GF-D8 (cell line): ENCODE data around the gene FOSB.
A peak's percentile ranks its signal among the peaks of the same experiment; 100 is the strongest.
"Not testable (repeated sequence)": the region's sequence is repeated elsewhere in the genome, so short reads cannot be mapped to it uniquely, and the experiment has no call there.

ENCODE experiments used
- DNase-seq: peaks from one replicate; lab custom pipeline; 2025; lab: John Stamatoyannopoulos, UW

Gene FOSB

GRCh38 chr19:45467456-45468158 is at the start of gene FOSB:
Gene FOSB, plus strand, starts transcription at chr19:45467996. Its CDS starts 591 bp downstream, at chr19:45468587.
- DNase-seq, result peak; percentile 80

- DNase-seq, result peak; percentile 49
These were observed 49.0 kb upstream of the FOSB start for GRCh38 chr19:45418802-45419201.

GRCh38 chr19:45419396-45419795 is 48.4 kb upstream of the FOSB start:
- DNase-seq, result peak; percentile 62

DNA sequence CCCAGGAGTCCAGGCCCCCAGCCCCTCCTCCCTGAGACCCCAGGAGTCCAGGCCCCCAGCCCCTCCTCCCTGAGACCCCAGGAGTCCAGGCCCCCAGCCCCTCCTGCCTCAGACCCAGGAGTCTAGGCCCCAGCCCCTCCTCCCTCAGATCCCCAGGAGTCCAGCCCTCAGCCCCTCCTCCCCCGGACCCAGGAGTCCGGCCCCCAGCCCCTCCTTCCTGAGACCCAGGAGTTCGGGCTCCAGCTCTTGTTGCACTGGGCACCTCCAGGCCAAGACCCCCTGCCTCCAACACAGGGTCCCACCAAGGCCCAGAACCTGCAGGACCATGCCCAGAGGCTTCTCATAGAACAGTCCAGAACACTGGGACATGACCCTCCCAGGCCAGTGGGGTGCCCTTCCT is 47.9 kb upstream of the FOSB start:
- DNase-seq, result no peak

GRCh38 chr19:45420356-45420755 is 47.4 kb upstream of the FOSB start:
- DNase-seq, result no peak

GRCh38 chr19:45420871-45421270 is 46.9 kb upstream of the FOSB start:
- no peak for DNase-seq

- no peak for DNase-seq
These were observed 45.8 kb upstream of the FOSB start for GRCh38 chr19:45421947-45422498.

DNA sequence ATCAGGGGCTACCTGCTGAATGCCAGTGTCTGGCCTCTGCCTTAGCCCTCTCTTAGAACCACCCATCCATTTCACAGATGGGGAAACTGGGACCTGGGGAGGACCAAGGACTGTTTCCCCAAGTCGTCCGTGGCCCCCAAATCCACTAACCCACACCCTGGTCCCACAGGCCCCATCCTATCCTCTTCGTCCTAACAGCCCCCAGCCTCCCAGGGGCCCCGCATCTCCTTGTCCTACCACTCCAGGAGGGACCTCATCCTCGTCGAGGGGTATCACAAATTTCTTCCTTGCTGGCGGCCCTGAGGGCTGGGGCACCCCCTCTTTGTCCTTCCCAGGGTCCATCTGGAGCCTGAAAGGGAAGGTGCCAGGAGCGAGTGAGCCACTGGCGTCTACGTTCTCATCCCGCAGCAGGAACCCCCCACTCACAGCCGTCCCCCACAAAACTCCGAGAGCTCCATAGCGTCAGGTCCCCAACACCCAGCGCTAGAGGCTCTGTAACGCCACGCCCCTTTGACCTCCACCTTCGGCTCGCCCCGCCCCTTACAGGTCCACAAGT is 44.7 kb upstream of the FOSB start:
- no peak for DNase-seq

- DNase-seq, result peak; percentile 85
These were observed 44.1 kb upstream of the FOSB start, which contains the start of gene ERCC1 for GRCh38 chr19:45423589-45424190. Gene ERCC1, minus strand, starts transcription at chr19:45423917. Its CDS starts 543 bp downstream, at chr19:45423374.

GRCh38 chr19:45424191-45425058 is 43.4 kb upstream of the FOSB start:
- DNase-seq, result peak; percentile 52

DNA sequence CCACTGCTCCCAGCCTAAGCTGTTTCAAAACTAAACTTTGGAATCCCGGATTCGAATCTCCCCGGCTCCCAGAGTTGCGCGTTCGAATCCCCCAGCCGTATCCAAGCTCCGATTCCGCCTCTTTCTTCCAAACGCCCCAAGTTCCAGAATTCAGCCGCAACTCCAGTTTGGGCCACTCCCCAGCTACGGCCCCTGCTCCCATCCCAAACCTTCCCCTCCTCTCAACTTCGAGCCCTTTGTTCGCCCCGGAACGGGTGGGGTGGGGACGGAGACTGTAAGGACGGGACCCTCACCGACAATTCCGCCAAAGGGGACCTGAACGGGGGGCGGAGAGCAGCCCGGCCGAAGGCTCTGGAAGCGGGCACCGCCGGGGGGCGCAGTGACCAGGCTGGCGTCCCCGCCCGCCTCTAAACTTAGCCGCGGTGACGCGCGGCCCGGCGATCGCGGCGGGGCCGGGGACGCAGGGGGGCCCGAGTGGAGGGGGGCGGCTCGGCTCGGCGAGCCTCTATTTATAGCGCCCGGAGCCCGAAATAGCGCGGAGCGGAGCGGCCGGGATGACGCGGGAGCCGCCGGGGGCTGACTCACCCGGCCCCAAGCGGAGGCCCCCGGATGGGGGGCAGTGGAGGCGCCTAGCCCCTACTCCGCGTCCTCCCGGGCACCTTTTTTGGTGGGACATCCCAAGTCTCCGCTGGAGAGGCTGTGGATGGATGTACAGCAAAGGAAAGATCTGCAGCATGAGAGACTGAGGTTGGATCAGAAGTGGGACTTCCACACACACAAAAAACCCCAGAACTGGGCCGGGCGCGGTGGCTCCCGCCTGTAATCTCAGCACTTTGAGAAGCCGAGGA is 39.2 kb upstream of the FOSB start:
- DNase-seq, result no peak

GRCh38 chr19:45429896-45430295 is 37.9 kb upstream of the FOSB start:
- DNase-seq, result not testable (repeated sequence)

GRCh38 chr19:45431008-45431407 is 36.8 kb upstream of the FOSB start:
- peak; percentile 56 for DNase-seq

GRCh38 chr19:45432543-45432942 is 35.3 kb upstream of the FOSB start:
- not testable (repeated sequence) for DNase-seq

GRCh38 chr19:45437328-45437727 is 30.5 kb upstream of the FOSB start:
- no peak for DNase-seq

GRCh38 chr19:45439190-45439568 is 28.6 kb upstream of the FOSB start:
- no peak for DNase-seq

- DNase-seq, result peak; percentile 19
These were observed 28.1 kb upstream of the FOSB start for GRCh38 chr19:45439569-45440258.

DNA sequence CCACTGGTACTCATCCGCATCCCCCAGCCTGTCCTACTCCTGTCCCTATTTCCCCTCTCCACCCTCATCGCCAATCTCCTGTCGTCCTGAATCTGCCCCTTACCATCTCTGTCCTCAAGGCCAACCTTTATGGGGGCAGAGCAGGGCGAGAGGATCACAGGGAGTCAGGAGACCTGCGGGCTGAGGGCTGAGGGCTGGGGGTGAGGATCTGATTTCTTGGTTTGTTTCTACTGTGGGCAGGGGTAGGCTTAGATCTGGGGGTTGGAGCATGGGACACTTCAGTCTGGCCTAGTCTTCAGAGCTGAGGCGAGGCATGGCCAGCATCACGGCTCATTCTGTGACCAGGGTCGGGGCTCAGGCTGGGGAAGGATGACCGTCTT is 27.5 kb upstream of the FOSB start:
- DNase-seq, result no peak

- DNase-seq, result no peak
These were observed 26.7 kb upstream of the FOSB start for GRCh38 chr19:45440873-45441654.

GRCh38 chr19:45442408-45442777 is 25.4 kb upstream of the FOSB start:
- DNase-seq, result no peak
